Lower lobe of right lung (tissue), 2 donors: ENCODE measurements around the gene ATP2A3. TPM values are rescaled to one million over a fixed set of nuclear protein-coding genes. Genes with fewer than 3 reads are reported as not detected.
A peak's percentile ranks its signal among the peaks of the same experiment; 100 is the strongest.

Experiments used
- ATAC-seq, 2 donors: fragments of 200-7000 bp; cut with Tn5 transposase; one replicate each; pipeline ENCODE4 v1.9.1; 2020 to 2022; ENCODE audit warnings: mild to moderate bottlenecking in 2 of 2, moderate library complexity in 2 of 2
- DNase-seq: peaks from one replicate; pipeline ENCODE4 v3.0.0-alpha.2; 2020
- H3K27ac ChIP-seq: fragments of 200-600 bp; one replicate; pipeline ENCODE4 v1.8.0; 2022
- H3K27me3 ChIP-seq: fragments of 200-600 bp; one replicate; pipeline ENCODE4 v1.8.0; 2022; ENCODE audit warnings: low read depth
- H3K36me3 ChIP-seq: fragments of 200-600 bp; one replicate; pipeline ENCODE4 v1.8.0; 2022; ENCODE audit warnings: mild to moderate bottlenecking
- H3K4me1 ChIP-seq: fragments of 200-600 bp; one replicate; pipeline ENCODE4 v1.8.0; 2022
- H3K4me3 ChIP-seq: fragments of 200-600 bp; one replicate; pipeline ENCODE4 v1.8.0; 2022; ENCODE audit warnings: mild to moderate bottlenecking
- H3K9me3 ChIP-seq: fragments of 200-600 bp; one replicate; pipeline ENCODE4 v1.8.0; 2022
- intact Hi-C: fragments of 100-400 bp; cut with DNase I; formaldehyde crosslinking; loops from one replicate; pipeline ENCODE4 v1.11.0; 2022
- total RNA-seq: library from RNA; stranded (reverse); fragmentation: NEBNext Ultra II Directional; extraction: Animal tissue kit (Norgen Biotek cat#: 25700); gene quantifications from one replicate; pipeline ENCODE4 v1.2.1, GENCODE V29; 2021
- TF ChIP-seq, protein P1 (sequence below): fragments of 200-600 bp; IDR thresholded peaks from one replicate; pipeline ENCODE4 v1.8.0; 2022; ENCODE audit warnings: antibody characterized with exemption, mild to moderate bottlenecking
- donor health status: DM: no; HTN: yes; CAD: no; lungs with severe emphysema.

The ATP2A3 gene
- total RNA-seq, 1 donor from 2014 or later, result 45.6 TPM

DNA sequence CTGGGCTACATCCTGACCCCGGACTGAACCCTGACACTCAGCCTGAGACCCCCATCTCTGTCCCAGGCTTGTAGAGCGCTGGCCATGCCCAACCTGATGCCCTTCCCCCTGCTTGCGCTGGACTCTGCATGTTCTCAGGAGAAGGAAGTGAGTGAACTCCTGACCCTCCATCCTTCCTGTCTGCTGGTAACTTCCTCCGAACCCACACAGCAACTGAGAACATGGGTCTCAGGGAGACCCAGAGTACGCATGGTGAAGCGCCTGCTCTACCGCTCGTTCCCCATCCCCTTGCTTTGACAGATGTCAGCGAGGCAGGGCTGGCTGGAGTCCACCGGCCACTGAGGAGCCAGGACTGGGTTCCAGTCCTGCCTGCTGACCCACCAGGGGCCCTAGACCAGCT lies 77.5 kb downstream of the ATP2A3 start:
- Histone ChIP-seq H3K9me3 (no peaks in the 10 kb centered on the region), H3K27me3 (no peaks in the 10 kb centered on the region), H3K4me3 (peak overlapping the region; percentile 8), H3K27ac (peak overlapping the region; percentile 73), H3K36me3 (peaks cover 34% of the 10 kb centered on the region), H3K4me1 (peaks cover 52% of the 10 kb centered on the region)
- TF ChIP-seq, protein P1, sequence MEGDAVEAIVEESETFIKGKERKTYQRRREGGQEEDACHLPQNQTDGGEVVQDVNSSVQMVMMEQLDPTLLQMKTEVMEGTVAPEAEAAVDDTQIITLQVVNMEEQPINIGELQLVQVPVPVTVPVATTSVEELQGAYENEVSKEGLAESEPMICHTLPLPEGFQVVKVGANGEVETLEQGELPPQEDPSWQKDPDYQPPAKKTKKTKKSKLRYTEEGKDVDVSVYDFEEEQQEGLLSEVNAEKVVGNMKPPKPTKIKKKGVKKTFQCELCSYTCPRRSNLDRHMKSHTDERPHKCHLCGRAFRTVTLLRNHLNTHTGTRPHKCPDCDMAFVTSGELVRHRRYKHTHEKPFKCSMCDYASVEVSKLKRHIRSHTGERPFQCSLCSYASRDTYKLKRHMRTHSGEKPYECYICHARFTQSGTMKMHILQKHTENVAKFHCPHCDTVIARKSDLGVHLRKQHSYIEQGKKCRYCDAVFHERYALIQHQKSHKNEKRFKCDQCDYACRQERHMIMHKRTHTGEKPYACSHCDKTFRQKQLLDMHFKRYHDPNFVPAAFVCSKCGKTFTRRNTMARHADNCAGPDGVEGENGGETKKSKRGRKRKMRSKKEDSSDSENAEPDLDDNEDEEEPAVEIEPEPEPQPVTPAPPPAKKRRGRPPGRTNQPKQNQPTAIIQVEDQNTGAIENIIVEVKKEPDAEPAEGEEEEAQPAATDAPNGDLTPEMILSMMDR, result no peak
- ATAC-seq, result peak; percentile 67 to 78
- peak; percentile 72 for DNase-seq
- intact Hi-C loops, result no loop called here

DNA sequence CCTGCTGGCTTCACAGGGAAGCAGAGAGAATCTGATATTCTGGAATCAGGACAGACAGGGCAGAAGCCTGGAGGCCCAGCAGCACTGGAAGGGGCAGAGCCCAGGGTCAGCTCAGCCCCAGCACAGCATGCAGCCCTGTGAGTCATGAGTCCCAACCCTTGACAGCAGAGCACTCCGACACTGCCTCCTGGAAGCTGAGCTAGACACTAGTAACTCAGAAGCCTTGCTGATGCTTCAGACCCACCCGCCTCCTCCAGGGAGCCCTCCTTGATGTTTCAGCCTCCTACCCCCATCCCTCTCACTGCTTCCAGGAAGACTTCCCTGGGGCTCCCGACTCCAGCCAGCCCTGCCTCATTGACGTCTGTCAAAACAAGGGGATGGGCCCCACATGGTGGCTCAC lies 78.3 kb downstream of the ATP2A3 start:
- no peak for ATAC-seq
- Histone ChIP-seq H3K9me3 (no peaks in the 10 kb centered on the region), H3K27ac (no peak overlapping the region), H3K27me3 (no peaks in the 10 kb centered on the region), H3K36me3 (peaks cover 34% of the 10 kb centered on the region), H3K4me3 (no peak overlapping the region), H3K4me1 (peaks cover 45% of the 10 kb centered on the region)
- TF ChIP-seq, protein P1, result no peak
- no peak for DNase-seq
- intact Hi-C loops, result no loop called here

DNA sequence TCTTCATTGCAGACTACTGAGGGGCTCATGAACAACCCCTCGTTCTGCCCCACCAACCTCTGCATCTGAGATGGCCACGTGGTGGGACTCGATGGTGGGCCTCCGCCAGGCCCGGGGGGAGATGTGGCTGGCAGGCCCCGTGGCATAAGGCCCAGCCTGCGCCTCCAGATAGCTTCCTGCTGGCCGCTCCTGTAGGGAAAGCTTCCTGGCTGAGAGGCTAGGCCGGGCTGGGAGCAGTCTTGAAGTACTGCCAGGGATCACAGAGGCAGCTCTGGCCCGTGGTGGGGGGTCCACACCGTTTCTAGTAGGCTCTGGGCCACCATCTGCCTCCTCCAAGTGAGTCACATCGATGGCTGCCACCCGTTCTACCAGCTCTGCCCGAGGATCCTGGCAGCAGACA lies 79.0 kb downstream of the ATP2A3 start:
- Histone ChIP-seq H3K9me3 (no peaks in the 10 kb centered on the region), H3K27ac (no peak overlapping the region), H3K4me3 (no peak overlapping the region), H3K27me3 (no peaks in the 10 kb centered on the region), H3K36me3 (peaks cover 35% of the 10 kb centered on the region), H3K4me1 (peaks cover 40% of the 10 kb centered on the region)
- intact Hi-C loops, result no loop called here
- ATAC-seq (no peak), DNase-seq (no peak)
- TF ChIP-seq, protein P1, result no peak

DNA sequence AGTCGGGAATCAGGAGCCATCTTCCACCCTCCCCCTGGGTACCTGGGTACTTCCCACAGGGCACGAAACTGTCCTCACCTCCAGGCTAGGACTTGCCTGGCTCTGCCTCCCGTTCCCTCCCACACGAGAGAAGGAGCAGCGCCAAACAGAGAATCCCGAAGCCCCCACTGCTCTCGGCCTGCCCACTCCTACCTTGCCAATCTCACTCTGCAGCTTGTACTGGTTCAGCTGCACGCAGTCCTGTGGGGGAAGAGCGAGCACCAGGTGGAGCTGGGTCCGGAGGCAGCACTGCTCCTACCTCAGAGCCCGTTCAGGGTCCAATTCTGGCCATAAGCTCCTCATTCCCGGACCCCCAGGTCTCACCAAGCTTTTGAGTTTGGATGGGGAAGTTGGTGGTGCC lies 80.0 kb downstream of the ATP2A3 start:
- peaks cover 33% of the 10 kb centered on the region for H3K4me1 ChIP-seq
- no peak overlapping the region for H3K4me3 ChIP-seq
- ATAC-seq (no peak), DNase-seq (no peak)
- H3K27ac ChIP-seq, result no peak overlapping the region
- no peaks in the 10 kb centered on the region for H3K27me3 ChIP-seq
- H3K36me3 ChIP-seq, result peaks cover 40% of the 10 kb centered on the region
- intact Hi-C loops, result no loop called here
- TF ChIP-seq, protein P1, result no peak
- no peaks in the 10 kb centered on the region for H3K9me3 ChIP-seq

DNA sequence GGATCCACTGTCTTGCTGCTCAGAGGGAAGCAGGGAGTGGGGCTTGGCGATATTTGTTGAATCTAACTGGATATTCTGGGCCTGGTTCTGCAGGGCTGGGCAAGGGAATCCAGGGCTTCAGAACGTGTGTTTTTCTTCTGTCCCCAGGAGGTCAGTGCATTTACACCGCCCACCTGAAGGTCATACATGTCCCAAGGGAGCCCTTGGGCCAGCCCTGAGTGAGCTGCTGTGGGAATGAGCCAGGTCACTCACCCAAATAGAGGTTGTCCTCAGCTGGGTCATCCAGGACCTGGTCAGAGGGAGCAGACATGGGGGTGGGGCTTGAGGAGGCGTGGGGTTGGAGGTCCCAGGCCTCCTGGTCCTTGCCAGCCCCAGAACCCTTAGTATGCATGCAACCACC lies 82.0 kb downstream of the ATP2A3 start:
- Histone ChIP-seq H3K36me3 (peaks cover 43% of the 10 kb centered on the region), H3K9me3 (no peaks in the 10 kb centered on the region), H3K4me3 (no peak overlapping the region), H3K27me3 (no peaks in the 10 kb centered on the region), H3K27ac (no peak overlapping the region), H3K4me1 (peaks cover 21% of the 10 kb centered on the region)
- TF ChIP-seq, protein P1, result no peak
- intact Hi-C loops, result no loop called here
- ATAC-seq (no peak), DNase-seq (no peak)

DNA sequence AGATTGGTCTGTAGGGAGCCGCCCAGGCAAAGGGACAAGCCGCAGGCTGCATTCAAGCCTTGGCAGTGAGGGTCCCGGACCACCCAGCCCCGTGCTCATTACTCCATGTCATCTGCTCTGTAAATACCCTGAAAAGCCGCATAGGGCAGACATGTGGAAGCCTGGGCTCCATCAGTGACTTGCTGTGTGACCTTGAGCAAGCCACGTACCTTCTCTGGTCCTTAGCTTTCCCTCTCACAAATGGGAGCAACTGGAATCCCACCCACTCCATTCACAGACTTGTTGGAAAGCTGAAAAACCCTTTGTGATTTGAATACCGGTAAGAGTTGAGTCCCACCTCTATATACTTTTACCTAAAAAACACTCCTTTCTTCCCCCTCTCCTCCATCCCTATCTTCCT lies 83.3 kb downstream of the ATP2A3 start:
- H3K36me3 ChIP-seq, result peaks cover 50% of the 10 kb centered on the region
- H3K27me3 ChIP-seq, result no peaks in the 10 kb centered on the region
- no peak for DNase-seq
- ATAC-seq, result no peak
- H3K9me3 ChIP-seq, result no peaks in the 10 kb centered on the region
- no peak overlapping the region for H3K4me3 ChIP-seq
- intact Hi-C loops, result no loop called here
- H3K27ac ChIP-seq, result no peak overlapping the region
- TF ChIP-seq, protein P1, result no peak
- peaks cover 8% of the 10 kb centered on the region for H3K4me1 ChIP-seq
